SK-N-MC (cell line): ENCODE measurements around the gene A3GALT2.
A peak's percentile ranks its signal among the peaks of the same experiment; 100 is the strongest.

ENCODE experiments used
- DNase-seq: peaks from one replicate; pipeline ENCODE4 v3.0.0-alpha.2; 2011; ENCODE audit warnings: low read depth, low spot score
- H3K27ac ChIP-seq: fragments of 200-600 bp; sonication (generic); 2 replicates; pipeline ENCODE4 v1.5.1; 2016; ENCODE audit warnings: mixed run types
- H3K36me3 ChIP-seq: fragments of 200-600 bp; sonication (generic); 2 replicates; pipeline ENCODE4 v1.6.1; 2017; ENCODE audit warnings: antibody characterized with exemption, low read length, mixed read lengths; ENCODE audit not compliant: insufficient read depth
- H3K4me3 ChIP-seq: fragments of 200-600 bp; sonication (generic); 2 replicates; pipeline ENCODE4 v1.5.1; 2016
- H3K9ac ChIP-seq: fragments of 200-600 bp; sonication (generic); 2 replicates; pipeline ENCODE4 v1.8.0; 2017; ENCODE audit warnings: mixed run types, mixed read lengths; ENCODE audit not compliant: insufficient read length
- H3K9me3 ChIP-seq: fragments of 200-600 bp; sonication (generic); 2 replicates; pipeline ENCODE4 v1.6.1; 2017; ENCODE audit warnings: low read depth, mild to moderate bottlenecking, antibody characterized with exemption, low read length, moderate library complexity, mixed read lengths
- EZH2 ChIP-seq: fragments of 200-600 bp; sonication (generic); IDR thresholded peaks from one replicate; pipeline ENCODE4 v1.6.1; 2017; ENCODE audit warnings: antibody characterized with exemption
- FOXP2 ChIP-seq: optimal IDR thresholded peaks from 2 replicates; pipeline ENCODE3; 2011; ENCODE audit warnings: mild to moderate bottlenecking, moderate library complexity; ENCODE audit not compliant: insufficient read depth; ENCODE audit errors: extremely low read length, control extremely low read depth
- POLR2AphosphoS5 ChIP-seq: IDR thresholded peaks from 2 replicates; pipeline ENCODE4 v1.6.1; 2012; ENCODE audit warnings: mild to moderate bottlenecking, low read depth, low read length, borderline replicate concordance

Gene A3GALT2

DNA sequence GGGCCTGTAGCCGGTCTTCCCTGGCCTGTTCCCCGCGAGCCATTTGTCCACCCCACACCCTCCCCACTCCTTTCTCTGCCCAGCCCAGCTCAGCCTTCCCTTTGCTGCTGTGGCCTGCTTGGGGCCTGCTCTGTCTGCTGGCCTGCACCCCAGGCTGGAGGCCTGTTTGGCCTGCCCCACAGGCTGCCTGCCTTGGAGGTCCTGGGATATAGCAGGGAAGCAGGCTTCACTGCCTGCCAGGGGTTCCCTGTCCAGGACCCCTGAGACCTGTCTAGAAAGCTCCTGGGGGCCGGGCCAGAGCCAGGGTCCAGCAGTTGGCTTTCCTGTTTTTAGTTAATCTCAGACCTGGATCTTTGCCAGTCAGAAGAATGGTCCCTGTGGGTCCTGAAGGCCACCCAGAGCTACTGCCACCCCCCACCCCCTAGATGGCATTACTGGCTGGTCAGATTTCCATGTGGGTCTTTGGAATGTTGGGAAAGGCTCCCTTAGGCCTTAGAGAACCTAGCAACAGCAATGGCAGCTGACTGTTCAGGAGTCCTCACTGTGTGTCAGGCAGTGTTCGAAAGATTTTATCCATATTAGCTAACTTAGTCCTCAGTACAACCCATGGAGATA is 56.9 kb downstream of the A3GALT2 start:
- no peak overlapping the region for H3K9ac ChIP-seq
- TF ChIP-seq EZH2 (no peak), POLR2AphosphoS5 (no peak), FOXP2 (no peak)
- no peaks in the 10 kb centered on the region for H3K36me3 ChIP-seq
- no peaks in the 10 kb centered on the region for H3K9me3 ChIP-seq
- DNase-seq = no peak
- H3K27ac ChIP-seq = no peak overlapping the region
- H3K4me3 ChIP-seq = no peak overlapping the region

DNA sequence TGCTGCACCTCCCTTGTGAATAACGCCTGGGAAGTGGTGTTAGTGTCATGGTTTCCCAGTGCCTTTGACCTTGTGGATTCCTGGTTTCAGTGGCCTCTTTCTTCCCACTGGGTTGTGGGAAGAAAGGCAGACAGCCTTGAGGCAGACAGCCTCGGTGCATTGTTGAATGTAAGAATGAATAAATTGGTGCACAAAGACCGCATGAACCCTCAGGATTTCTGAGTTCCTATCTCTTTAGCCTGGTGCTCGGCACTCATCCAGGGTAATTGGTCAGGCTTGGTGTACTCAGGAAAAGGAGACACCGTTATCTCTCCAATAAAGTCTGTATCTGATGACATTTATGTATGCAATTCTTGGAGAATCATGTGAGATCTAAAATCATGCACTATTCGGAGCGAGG is 59.6 kb downstream of the A3GALT2 start:
- H3K27ac ChIP-seq = no peak overlapping the region
- H3K9ac ChIP-seq = no peak overlapping the region
- H3K36me3 ChIP-seq = no peaks in the 10 kb centered on the region
- no peak for DNase-seq
- no peak for TF ChIP-seq POLR2AphosphoS5
- no peak for TF ChIP-seq FOXP2
- TF ChIP-seq EZH2 = no peak
- no peak overlapping the region for H3K4me3 ChIP-seq
- no peaks in the 10 kb centered on the region for H3K9me3 ChIP-seq

DNA sequence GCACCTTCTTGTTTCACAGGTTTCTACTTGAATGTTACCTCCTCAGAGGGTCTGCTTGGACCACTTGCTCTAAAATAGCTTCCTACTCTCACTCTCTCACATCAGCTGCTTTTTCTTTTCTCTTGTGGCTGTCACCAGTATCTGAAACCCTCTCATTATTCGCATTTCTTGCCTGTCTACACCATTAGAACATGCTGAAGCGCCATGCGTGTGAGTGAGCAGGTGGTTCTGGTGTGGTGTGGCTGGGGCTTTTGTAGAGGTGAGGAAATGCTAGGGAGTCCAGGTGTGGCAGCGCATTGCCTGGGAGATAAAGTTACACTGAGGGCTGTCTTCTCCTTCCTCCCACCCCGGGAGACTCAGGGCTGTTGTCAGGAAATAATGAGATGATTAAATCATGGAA is 60.5 kb downstream of the A3GALT2 start:
- Histone ChIP-seq H3K36me3 (no peaks in the 10 kb centered on the region), H3K9me3 (no peaks in the 10 kb centered on the region), H3K27ac (no peak overlapping the region), H3K9ac (no peak overlapping the region), H3K4me3 (no peak overlapping the region)
- DNase-seq = no peak
- TF ChIP-seq FOXP2 (no peak), POLR2AphosphoS5 (no peak), EZH2 (no peak)

DNA sequence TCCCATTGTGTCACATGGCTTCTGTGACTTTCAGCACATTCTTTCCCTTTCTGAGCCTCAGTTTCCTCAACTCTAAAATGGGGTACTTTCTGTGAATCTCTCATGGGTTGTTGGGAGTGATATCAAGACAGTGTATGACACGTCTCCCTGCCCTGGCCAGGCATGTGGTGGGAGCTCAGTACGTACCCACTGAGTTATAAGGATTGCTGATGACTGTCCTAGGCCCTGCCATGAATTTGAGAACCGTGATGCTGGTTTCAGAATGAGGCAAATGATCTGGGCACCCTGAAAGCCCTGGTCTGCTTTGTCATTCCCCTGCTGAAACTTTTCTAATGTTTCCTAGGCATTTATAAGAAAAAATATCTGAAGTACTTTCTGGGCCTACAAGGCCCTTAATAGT is 61.0 kb downstream of the A3GALT2 start:
- TF ChIP-seq FOXP2 = no peak
- no peak for TF ChIP-seq EZH2
- TF ChIP-seq POLR2AphosphoS5 = no peak
- no peaks in the 10 kb centered on the region for H3K9me3 ChIP-seq
- no peak for DNase-seq
- H3K9ac ChIP-seq = no peak overlapping the region
- H3K27ac ChIP-seq = no peak overlapping the region
- H3K36me3 ChIP-seq = no peaks in the 10 kb centered on the region
- no peak overlapping the region for H3K4me3 ChIP-seq

DNA sequence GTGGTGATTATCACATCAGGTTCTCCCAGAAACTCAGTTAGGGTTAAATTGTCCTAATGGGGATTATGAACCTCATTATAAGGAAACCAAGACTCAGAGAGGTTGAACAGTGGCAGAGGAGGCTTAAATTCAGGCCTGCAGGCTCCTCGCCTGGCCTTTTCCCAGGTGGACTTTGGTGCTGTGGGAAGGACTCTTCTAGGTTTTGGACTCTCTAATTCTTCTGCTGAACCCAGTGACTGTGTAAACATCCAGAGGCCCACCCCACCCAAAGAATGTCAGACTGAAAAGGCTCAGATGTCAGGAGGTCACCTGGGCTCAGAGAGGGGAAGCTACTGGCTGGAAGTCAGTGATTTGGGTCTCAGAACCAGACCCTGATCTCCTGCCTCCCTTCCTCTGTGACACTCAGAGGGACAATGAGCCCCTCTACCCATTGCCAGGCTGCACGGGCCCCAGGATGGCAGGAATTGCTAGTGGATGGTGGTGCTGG is 62.1 kb downstream of the A3GALT2 start:
- Histone ChIP-seq H3K9ac (no peak overlapping the region), H3K9me3 (no peaks in the 10 kb centered on the region), H3K4me3 (no peak overlapping the region), H3K36me3 (no peaks in the 10 kb centered on the region), H3K27ac (no peak overlapping the region)
- no peak for TF ChIP-seq FOXP2
- no peak for TF ChIP-seq EZH2
- TF ChIP-seq POLR2AphosphoS5 = no peak
- no peak for DNase-seq

DNA sequence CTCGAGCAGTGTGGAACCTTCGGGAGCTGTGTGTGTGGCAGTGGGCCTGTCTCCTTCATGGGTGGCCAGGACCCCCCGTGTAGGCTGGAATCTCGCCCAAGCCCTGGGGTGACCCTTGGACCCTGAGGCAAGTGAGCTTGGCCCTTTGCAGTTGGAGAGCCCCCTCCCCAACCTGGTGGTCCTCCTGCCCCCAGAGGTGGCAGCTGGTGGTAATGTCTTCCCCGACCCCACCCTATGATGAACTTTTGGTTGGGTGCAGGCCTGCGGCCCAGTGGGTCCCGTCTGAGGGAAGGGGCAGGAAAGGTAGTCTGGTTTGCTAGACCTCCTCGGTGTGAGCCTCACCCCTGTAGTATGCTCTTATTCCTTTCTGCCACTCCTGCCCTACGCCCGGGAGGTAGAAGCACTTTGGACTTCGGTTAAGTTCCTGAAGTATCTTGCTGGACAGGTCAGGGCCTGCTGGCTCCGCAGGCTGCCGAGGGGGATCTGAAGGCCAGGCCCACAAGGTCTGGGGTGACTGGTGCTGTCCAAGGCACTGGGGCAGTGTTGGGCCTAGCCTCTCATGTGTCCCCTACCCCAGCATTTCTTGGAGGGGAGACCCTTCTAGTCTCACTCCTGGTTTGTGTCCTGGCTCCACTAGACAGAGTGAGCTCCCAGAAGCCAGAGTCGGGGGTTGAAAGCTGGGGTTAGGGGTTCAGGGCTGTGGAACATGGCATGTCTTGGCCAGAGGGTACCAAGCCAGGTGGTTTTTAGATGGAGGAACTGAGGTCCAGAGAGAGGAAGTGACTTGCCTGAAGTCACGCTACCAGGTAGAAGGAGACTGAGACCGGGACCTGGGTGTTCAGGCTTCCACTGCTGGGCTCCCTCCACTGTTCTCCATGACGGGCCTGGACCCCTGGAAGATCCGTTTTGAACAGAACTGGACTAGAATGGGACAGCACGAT is 62.9 kb downstream of the A3GALT2 start:
- no peaks in the 10 kb centered on the region for H3K9me3 ChIP-seq
- no peak for TF ChIP-seq EZH2
- H3K9ac ChIP-seq = peak overlapping the region; percentile 94
- H3K4me3 ChIP-seq = peak overlapping the region; percentile 95
- no peak for DNase-seq
- no peak overlapping the region for H3K27ac ChIP-seq
- H3K36me3 ChIP-seq = no peaks in the 10 kb centered on the region

DNA sequence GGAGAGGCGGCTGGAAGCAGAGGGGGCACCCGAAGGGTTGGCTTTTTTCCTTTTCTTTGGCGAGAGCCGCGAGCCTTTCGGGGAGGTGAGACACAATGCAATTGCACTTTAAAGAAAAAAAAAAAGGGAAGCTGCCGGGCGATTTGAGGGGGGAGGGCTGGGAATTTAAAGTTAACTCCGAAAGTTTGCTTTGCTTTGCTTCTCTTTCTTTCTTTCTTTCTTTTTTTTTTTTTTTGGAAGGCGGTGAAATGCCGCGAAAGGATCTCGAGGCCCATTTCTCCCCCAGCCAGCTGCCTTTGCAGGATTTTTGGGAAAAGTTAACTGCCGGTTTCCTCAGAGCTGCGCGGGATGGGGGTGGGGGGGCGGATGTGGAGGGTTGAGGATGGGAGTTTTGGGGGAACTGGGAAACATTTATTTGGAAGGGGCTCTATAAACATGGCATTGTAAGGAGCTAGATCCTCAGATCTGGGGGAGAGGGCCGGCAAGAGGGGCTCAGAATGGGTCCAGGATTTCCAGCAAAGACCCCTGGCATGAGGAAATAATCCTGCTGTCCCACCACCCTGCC is 63.6 kb downstream of the A3GALT2 start:
- Histone ChIP-seq H3K4me3 (peak overlapping the region; percentile 95), H3K36me3 (no peaks in the 10 kb centered on the region), H3K9ac (peak overlapping the region; percentile 94), H3K27ac (peak overlapping the region; percentile 87), H3K9me3 (no peaks in the 10 kb centered on the region)
- TF ChIP-seq POLR2AphosphoS5 = no peak
- no peak for TF ChIP-seq EZH2
- no peak for TF ChIP-seq FOXP2
- no peak for DNase-seq
